BLaER1 (cell line): Measurements from ENCODE around the gene ZSWIM8.
"Not testable (repeated sequence)": the region's sequence is repeated elsewhere in the genome, so short reads cannot be mapped to it uniquely, and the experiment has no call there.

Experiments used
- H3K27ac ChIP-seq: shearing (Covaris generic); formaldehyde crosslinking; 2 replicates; pipeline ENCODE4 v1.8.1; 2022
- H3K27me3 ChIP-seq: shearing (Covaris generic); formaldehyde crosslinking; 2 replicates; pipeline ENCODE4 v1.8.1; 2022
- H3K36me3 ChIP-seq: shearing (Covaris generic); formaldehyde crosslinking; 2 replicates; pipeline ENCODE4 v1.8.1; 2022
- H3K4me1 ChIP-seq: shearing (Covaris generic); formaldehyde crosslinking; 2 replicates; pipeline ENCODE4 v1.8.1; 2022
- H3K4me2 ChIP-seq: shearing (Covaris generic); formaldehyde crosslinking; 2 replicates; pipeline ENCODE4 v1.8.1; 2022
- H3K4me3 ChIP-seq: shearing (Covaris generic); formaldehyde crosslinking; 2 replicates; pipeline ENCODE4 v1.8.1; 2022
- H3K9ac ChIP-seq: shearing (Covaris generic); formaldehyde crosslinking; 2 replicates; pipeline ENCODE4 v1.8.1; 2022
- H3K9me3 ChIP-seq: shearing (Covaris generic); formaldehyde crosslinking; 2 replicates; pipeline ENCODE4 v1.8.1; 2022
- H4K20me1 ChIP-seq: shearing (Covaris generic); formaldehyde crosslinking; 2 replicates; pipeline ENCODE4 v1.8.1; 2022
- Cebpa-rat ChIP-seq: shearing (Covaris generic); IDR thresholded peaks from 2 replicates; pipeline ENCODE4 v1.8.1; 2022

ZSWIM8 gene

DNA sequence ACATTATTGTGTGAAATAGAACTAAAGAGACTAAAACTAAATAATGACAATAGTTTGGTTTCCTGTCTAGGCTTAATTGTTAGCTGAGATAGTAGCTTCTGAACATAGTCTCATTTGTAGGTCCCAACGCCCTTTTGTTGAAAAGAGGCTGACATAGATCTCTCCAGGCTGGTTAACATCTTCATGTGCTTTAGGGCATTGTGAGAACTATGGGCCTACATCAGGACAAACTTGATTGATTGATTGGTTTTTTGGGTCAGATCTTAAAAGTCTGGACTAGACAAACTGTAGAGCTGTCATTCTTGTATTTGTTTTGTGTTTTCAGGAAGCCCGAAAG is 2.7 kb upstream of the ZSWIM8 start:
- Histone ChIP-seq H3K4me1 (peaks cover 76% of the 10 kb centered on the region), H4K20me1 (peaks cover 68% of the 10 kb centered on the region), H3K27me3 (no peaks in the 10 kb centered on the region), H3K36me3 (peaks cover 27% of the 10 kb centered on the region), H3K27ac (peak overlapping the region; percentile 94), H3K9me3 (no peaks in the 10 kb centered on the region), H3K9ac (peak overlapping the region; percentile 93), H3K4me3 (peak overlapping the region; percentile 89), H3K4me2 (peak overlapping the region; percentile 97)
- TF ChIP-seq Cebpa-rat, result no peak

DNA sequence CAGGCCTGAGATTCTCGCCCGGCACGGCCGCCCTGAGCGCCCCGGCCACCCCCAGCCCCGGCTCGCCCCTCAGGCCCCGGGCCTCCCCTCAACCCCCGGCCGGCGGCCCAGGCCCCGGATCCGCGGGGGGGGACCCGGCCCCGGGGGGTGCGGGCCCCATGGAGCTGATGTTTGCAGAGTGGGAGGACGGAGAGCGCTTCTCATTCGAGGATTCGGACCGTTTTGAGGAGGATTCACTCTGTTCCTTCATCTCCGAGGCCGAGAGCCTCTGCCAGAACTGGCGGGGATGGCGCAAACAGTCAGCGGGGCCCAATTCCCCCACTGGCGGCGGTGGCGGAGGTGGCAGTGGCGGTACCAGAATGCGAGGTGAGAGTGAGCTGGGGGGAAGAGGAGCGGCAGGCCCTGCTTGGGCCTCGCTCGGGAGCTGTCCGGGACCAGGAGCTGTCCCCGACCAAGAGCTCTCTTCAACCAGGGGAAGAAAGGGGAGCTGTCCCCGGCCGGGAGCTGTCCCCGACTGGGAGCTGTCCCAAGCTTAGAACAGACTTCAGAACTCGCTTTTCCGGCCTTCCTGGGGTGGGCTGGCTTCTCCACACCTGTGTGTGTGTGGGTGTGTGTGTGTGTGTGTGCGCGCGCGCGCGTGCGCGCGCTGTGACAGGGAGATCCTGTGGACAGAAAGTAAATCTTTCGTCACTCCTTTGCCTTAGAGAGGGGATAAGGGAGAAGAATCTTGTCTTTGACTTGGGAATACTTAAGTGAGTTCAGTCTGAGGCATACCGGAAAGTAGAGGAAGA is 510 bp downstream of the ZSWIM8 start:
- Histone ChIP-seq H3K27ac (peak overlapping the region; percentile 79), H3K9ac (peak overlapping the region; percentile 89), H4K20me1 (peaks cover 47% of the 10 kb centered on the region), H3K4me2 (peak overlapping the region; percentile 98), H3K9me3 (no peaks in the 10 kb centered on the region), H3K36me3 (peaks cover 26% of the 10 kb centered on the region), H3K27me3 (no peaks in the 10 kb centered on the region), H3K4me3 (peak overlapping the region; percentile 90), H3K4me1 (peaks cover 47% of the 10 kb centered on the region)
- TF ChIP-seq Cebpa-rat, result no peak

- no peaks in the 10 kb centered on the region for H3K27me3 ChIP-seq
- H3K9ac ChIP-seq, result peak overlapping the region; percentile 89
- H3K36me3 ChIP-seq, result peaks cover 32% of the 10 kb centered on the region
- H3K27ac ChIP-seq, result peak overlapping the region; percentile 79
- peak overlapping the region; percentile 90 for H3K4me3 ChIP-seq
- H4K20me1 ChIP-seq, result peaks cover 45% of the 10 kb centered on the region
- H3K4me2 ChIP-seq, result peak overlapping the region; percentile 98
- TF ChIP-seq Cebpa-rat, result no peak
- no peaks in the 10 kb centered on the region for H3K9me3 ChIP-seq
- peaks cover 43% of the 10 kb centered on the region for H3K4me1 ChIP-seq
These were observed 1.1 kb downstream of the ZSWIM8 start for GRCh38 chr10:73786512-73786885.

- peak overlapping the region; percentile 90; the same call in 1 of the 2 replicates for H3K4me3 ChIP-seq
- H3K27me3 ChIP-seq, H3K9me3 ChIP-seq, H3K27ac ChIP-seq: not testable (repeated sequence)
- H3K9ac ChIP-seq, result peak overlapping the region; percentile 89
- peaks cover 43% of the 10 kb centered on the region for H3K4me1 ChIP-seq
- H3K4me2 ChIP-seq, result peak overlapping the region; percentile 98
- H3K36me3 ChIP-seq, result peaks cover 39% of the 10 kb centered on the region
- peaks cover 45% of the 10 kb centered on the region for H4K20me1 ChIP-seq
These were observed 1.8 kb downstream of the ZSWIM8 start for GRCh38 chr10:73787031-73787800.

GRCh38 chr10:73788864-73789658 is 3.7 kb downstream of the ZSWIM8 start:
- Histone ChIP-seq H3K4me2 (no peak overlapping the region), H4K20me1 (peaks cover 32% of the 10 kb centered on the region), H3K36me3 (peaks cover 57% of the 10 kb centered on the region), H3K4me1 (peaks cover 27% of the 10 kb centered on the region), H3K4me3 (no peak overlapping the region), H3K27ac (no peak overlapping the region), H3K9me3 (no peaks in the 10 kb centered on the region), H3K27me3 (no peaks in the 10 kb centered on the region), H3K9ac (no peak overlapping the region)
- TF ChIP-seq Cebpa-rat, result no peak

DNA sequence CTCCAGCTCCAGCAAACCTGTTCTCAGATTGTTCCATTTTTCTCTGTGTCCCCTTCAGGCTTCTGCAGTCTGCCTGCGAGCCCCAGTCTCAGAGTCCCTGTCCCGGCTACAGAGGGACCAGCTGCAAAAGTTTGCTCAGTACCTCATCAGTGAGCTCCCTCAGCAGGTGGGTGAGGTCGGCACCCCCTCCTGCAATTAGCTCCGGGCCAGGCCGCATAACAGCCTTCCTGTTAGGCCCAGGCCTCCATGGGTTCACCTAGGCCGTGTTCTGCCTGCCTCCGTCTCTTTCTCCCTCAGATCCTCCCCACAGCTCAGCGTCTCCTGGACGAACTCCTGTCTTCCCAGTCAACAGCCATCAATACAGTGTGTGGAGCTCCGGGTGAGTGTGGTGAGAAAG is 4.3 kb downstream of the ZSWIM8 start:
- no peak for TF ChIP-seq Cebpa-rat
- Histone ChIP-seq H3K4me3 (no peak overlapping the region), H3K27ac (no peak overlapping the region), H3K9me3 (no peaks in the 10 kb centered on the region), H3K27me3 (no peaks in the 10 kb centered on the region), H4K20me1 (peaks cover 32% of the 10 kb centered on the region), H3K4me1 (peaks cover 21% of the 10 kb centered on the region), H3K4me2 (no peak overlapping the region), H3K36me3 (peaks cover 63% of the 10 kb centered on the region), H3K9ac (no peak overlapping the region)

- TF ChIP-seq Cebpa-rat, result no peak
- Histone ChIP-seq H3K4me3 (no peak overlapping the region), H3K9me3 (no peaks in the 10 kb centered on the region), H3K27me3 (no peaks in the 10 kb centered on the region), H3K27ac (no peak overlapping the region), H3K9ac (no peak overlapping the region), H3K4me2 (no peak overlapping the region), H4K20me1 (peaks cover 26% of the 10 kb centered on the region), H3K4me1 (peaks cover 17% of the 10 kb centered on the region), H3K36me3 (peaks cover 77% of the 10 kb centered on the region)
These were observed 5.7 kb downstream of the ZSWIM8 start for GRCh38 chr10:73790886-73791625.

GRCh38 chr10:73791871-73792400 is 6.5 kb downstream of the ZSWIM8 start:
- peaks cover 17% of the 10 kb centered on the region for H4K20me1 ChIP-seq
- H3K4me2 ChIP-seq, result no peak overlapping the region
- H3K9me3 ChIP-seq, result no peaks in the 10 kb centered on the region
- no peak overlapping the region for H3K4me3 ChIP-seq
- H3K4me1 ChIP-seq, result peaks cover 10% of the 10 kb centered on the region
- no peak overlapping the region for H3K9ac ChIP-seq
- no peak for TF ChIP-seq Cebpa-rat
- H3K27ac ChIP-seq, result no peak overlapping the region
- peaks cover 86% of the 10 kb centered on the region for H3K36me3 ChIP-seq
- H3K27me3 ChIP-seq, result no peaks in the 10 kb centered on the region

GRCh38 chr10:73793456-73793855 is 8.1 kb downstream of the ZSWIM8 start:
- Histone ChIP-seq H4K20me1 (peaks cover 2% of the 10 kb centered on the region), H3K27me3 (no peaks in the 10 kb centered on the region), H3K4me3 (no peak overlapping the region), H3K9ac (no peak overlapping the region), H3K9me3 (no peaks in the 10 kb centered on the region), H3K4me2 (no peak overlapping the region), H3K4me1 (no peaks in the 10 kb centered on the region), H3K36me3 (peaks cover 99% of the 10 kb centered on the region), H3K27ac (no peak overlapping the region)
- no peak for TF ChIP-seq Cebpa-rat

GRCh38 chr10:73795491-73795890 is 10.1 kb downstream of the ZSWIM8 start:
- not testable (repeated sequence) for H3K27ac ChIP-seq, H3K9ac ChIP-seq, H3K4me1 ChIP-seq, H3K4me3 ChIP-seq, H3K4me2 ChIP-seq, H4K20me1 ChIP-seq, H3K9me3 ChIP-seq, H3K27me3 ChIP-seq
- H3K36me3 ChIP-seq, result peaks cover 100% of the 10 kb centered on the region

- not testable (repeated sequence) for H3K9me3 ChIP-seq, H3K4me2 ChIP-seq, H3K27me3 ChIP-seq, H3K9ac ChIP-seq, H4K20me1 ChIP-seq, H3K4me3 ChIP-seq, H3K4me1 ChIP-seq, H3K27ac ChIP-seq
- peaks cover 98% of the 10 kb centered on the region for H3K36me3 ChIP-seq
These were observed 10.6 kb downstream of the ZSWIM8 start for GRCh38 chr10:73796035-73796434.
